HG03139 (cell line): ENCODE measurements around the gene POLR2A.

Experiments
- ATAC-seq: cut with Tn5 transposase; IDR thresholded peaks from one replicate; pipeline ENCODE4 v1.9.1; 2021; ENCODE audit not compliant: unreplicated experiment

POLR2A gene

DNA sequence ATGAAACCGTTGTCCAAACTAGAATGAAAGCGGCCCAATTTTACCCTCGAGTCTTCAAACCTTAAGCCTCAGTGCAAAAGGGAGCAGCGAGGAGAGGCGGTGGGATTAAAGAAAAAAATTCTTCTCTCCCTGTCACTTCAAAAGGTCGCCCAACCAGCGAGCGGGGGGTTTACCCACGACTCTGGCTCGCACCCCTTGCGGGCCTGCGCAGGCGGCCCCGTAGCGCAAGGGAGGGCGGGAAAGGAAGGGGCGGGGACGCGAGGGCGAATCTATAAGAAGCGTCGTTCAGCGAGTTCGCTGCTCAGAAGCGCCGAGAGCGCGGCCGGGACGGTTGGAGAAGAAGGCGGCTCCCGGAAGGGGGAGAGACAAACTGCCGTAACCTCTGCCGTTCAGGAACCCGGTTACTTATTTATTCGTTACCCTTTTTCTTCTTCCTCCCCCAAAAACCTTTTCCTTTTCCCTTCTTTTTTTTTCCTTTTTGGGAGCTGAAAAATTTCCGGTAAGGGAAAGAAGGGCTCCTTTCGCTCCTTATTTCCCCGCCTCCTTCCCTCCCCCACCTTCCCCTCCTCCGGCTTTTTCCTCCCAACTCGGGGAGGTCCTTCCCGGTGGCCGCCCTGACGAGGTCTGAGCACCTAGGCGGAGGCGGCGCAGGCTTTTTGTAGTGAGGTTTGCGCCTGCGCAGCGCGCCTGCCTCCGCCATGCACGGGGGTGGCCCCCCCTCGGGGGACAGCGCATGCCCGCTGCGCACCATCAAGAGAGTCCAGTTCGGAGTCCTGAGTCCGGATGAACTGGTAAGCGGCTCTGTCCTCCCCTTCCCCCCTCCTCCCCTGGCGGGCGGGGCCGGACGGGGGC lies at the start of gene POLR2A:
Gene POLR2A (plus strand): TSS at position 300 of the 852 bp plus-strand sequence.
- peak; percentile 50 for ATAC-seq

DNA sequence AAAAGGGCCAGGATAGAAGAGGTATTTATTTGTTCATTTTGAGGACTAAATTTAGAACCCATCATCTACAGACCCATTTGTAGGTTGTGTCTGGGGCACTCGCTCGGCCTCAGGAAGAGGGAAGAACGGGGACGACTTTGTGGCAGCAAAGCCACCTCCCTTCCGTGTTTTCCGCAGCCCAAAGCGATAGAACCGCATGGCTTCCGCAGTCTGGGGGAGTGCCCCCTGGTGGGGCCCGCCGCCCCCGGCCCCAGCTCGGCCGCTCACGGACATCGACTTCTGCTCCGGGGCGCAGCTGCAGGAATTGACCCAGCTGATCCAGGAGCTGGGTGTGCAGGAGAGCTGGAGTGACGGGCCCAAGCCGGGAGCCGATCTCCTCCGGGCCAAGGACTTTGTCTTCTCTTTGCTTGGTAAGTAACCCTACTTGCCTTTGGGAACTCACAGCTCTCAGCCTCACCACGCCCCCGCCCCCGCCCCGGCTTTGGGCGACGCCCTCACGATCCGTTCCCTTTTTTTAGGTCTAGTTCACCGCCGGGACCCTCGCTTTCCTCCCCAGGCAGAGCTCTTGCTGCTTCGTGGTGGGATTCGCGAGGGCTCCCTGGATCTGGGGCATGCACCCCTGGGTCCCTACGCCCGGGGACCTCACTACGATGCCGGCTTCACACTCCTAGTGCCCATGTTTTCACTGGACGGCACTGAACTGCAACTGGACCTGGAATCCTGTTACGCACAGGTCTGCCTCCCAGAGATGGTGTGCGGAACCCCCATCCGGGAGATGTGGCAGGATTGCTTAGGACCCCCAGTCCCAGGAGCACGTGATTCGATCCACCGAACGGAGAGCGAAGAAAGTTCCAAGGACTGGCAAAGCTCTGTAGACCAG lies 48.2 kb upstream of the POLR2A start:
- peak; percentile 20 for ATAC-seq

DNA sequence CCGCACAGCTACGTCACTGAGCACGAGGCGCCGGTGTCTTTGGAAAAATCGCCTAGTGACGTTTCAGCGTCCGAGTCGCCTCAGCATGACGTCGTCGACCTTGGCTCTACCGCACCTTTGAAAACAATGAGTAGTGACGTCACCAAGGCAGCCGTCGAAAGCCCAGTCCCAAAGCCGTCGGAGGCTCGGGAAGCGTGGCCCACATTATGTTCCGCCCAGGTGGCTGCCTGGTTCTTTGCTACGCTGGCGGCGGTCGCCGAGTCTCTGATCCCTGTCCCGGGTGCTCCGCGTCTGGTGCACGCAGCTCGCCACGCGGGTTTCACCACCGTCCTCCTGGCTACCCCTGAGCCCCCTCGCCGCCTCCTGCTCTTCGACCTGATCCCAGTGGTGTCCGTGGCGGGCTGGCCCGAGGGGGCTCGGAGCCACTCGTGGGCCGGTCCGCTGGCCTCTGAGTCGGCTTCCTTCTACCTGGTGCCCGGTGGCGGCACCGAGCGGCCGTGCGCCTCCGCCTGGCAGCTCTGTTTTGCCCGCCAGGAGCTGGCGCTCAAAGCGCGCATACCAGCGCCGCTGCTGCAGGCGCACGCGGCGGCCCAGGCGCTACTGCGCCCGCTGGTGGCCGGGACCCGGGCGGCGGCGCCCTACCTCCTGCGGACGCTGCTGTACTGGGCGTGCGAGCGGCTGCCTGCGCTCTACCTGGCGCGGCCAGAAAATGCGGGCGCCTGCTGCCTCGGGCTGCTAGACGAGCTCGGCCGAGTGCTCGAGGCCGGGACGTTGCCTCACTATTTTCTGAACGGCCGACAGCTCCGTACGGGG lies 47.4 kb upstream of the POLR2A start:
- ATAC-seq: no peak

DNA sequence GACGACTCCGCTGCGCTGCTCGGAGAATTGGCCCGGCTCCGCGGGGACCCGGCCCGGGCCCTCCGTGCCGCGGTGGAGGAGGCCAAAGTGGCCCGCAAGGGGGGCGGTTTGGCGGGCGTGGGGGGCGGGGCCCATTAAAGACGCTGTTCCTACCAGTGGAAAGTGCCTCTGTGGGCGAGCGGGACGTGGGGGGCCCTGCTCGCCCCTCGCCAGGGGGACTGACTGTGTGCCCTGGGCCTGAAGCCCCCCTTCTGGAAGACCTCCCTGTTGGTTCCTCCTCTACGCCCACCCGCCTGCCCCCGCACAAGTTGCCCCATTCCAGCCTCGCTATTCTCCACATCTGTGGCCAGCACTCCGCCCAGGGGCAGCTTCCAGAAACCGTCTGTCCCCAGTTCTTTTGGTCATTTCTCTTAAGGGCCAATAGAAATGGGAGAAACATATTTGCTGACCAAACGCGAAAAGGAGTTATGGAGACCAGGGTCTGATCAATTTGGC lies 46.8 kb upstream of the POLR2A start:
- ATAC-seq: no peak

DNA sequence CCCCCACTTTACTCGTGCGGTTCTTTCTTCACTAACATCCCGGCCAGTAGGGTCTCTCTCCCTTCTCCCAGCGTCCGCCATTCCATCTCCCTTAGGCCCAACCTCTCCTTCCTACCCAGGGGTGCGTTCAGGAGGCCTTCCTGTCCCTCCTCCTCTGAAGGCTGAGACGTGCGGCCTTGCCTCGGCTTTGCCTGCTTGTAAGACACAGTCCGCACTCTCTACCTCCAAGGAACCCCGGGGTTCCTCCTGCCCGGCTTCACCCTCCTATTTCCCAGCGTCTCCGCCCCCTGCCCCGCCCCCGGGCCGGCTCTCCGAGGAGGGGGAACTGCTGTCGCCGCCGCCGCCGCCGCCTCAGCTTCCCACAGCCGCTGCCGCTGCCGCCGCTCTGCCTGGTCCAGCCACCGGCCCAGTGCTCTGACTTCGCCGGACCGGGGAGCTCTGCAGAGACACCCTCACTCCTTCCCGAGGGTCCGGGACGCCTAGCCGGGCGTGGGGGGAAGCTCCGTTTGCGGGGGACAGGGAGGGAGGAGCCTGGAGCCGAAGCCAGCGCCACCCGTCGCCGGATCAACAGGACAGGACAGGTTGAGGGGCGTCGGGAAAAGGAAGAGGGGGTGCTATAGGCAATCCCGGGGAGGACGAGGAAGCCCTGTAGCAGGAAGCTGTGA lies 46.1 kb upstream of the POLR2A start:
- no peak for ATAC-seq

DNA sequence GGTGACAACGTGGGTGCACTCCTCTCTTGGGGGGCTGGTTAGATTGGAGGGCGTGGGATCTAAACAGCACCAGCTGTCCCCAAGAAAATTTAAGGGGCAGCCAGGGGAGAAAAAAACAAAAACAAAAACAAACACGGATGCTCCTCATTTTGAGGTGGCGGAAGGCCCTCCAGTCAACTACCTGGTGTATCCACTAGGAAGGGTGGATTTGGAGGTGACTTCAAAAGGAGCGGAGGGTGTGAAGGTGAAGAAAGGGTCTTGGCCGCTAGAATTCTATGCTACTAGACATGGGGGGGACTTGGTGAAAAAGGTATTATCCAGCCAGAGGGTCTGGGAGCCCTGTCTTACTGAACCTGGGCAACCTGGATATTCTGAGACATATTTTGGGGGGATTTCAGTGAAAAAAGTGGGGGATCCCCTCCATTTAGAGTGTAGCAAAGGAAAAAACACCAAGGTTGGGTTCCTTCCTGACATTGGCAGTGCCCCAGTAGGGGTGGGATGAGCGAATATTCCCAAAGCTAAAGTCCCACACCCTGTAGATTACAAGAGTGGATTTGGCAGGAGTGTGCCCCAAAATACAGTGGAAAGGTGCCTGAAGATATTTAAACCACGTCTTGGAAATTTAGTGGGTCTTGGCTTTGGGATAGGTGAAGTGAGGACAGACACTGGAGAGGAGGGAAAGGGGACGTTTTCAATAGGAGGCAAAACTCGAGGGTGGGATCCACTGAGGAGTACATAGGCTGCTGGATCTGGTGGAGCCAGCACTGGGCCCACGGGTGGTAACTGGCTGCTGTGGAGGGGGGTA lies 45.3 kb upstream of the POLR2A start:
- ATAC-seq: no peak

DNA sequence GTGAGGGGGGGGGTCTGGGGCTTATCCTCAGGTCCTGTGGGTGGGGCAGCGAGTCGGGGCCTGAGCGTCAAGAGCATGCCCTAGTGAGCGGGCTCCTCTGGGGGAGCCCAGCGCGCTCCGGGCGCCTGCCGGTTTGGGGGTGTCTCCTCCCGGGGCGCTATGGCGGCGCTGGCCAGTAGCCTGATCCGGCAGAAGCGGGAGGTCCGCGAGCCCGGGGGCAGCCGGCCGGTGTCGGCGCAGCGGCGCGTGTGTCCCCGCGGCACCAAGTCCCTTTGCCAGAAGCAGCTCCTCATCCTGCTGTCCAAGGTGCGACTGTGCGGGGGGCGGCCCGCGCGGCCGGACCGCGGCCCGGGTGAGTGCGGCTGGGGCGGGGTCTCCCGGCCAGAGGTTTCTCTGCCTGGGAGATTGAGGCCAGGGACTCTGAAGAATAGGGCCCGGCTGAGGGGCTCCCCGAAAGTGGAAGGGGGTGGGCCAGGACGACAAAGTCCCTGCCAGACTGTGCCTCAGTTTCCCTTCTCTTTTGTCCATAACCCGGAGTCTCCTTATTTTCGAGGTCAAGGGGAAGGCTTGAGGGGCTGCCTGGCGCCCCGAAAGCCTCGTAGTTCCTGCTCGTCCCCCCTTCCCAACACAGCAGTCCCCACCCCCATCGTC lies 44.6 kb upstream of the POLR2A start, which contains the start of gene FGF11:
Gene FGF11 (plus strand): TSS at position 51 of the 651 bp plus-strand sequence. CDS start 109 bp downstream, at position 160.
- no peak for ATAC-seq

DNA sequence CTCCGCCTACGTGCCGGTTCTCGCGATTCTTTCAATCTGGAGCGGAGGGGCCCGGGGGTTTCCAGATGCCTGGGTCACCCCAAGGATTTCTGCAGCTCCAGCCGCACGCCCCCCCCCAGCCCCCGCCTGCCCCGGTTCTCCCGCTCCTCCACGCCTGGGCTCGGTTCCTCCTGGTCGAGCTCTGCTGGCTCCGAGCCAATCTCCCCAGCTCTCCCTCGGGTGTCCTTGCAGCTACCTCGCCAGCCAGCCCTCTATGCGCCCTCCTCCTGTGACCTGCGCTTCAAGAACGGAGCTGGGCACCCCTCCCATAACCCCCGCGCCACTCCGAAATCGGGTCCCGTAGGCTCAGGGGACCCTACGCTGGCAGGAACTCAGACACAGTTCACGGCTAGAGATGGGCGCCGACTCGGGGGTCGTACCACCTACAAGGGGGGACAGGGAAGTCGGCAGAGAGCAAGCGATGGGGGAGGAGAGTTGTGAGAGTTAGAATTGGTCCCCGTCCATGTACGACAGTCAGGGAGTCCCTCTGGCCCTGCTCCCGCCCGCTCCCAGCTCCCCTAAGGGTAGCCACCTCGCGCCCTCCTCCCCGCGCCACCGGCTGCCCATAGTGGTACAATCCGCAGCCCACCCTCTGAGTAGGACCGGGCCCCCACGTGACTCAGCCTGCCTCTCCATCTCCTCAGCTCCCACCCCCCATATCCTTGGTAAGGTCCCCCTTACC lies 43.9 kb upstream of the POLR2A start:
- ATAC-seq: no peak

DNA sequence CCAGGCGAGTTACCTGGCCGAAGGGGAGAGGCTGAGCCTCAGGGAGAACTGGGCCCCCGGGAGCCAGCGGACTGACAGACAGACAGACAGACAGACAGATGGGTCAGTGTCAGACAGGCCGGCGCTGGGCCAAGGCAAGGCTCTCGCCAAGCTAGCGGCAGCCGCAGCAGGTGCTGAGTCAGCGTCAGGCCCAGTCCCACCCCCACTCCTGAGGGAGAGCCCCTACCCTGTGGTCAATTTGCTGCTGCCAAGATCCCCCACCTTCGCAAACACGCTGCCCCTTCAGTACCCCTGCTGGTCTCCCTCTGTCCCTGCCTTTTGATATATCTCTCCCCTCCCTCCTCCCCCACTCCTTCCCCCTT lies 43.4 kb upstream of the POLR2A start:
- no peak for ATAC-seq

DNA sequence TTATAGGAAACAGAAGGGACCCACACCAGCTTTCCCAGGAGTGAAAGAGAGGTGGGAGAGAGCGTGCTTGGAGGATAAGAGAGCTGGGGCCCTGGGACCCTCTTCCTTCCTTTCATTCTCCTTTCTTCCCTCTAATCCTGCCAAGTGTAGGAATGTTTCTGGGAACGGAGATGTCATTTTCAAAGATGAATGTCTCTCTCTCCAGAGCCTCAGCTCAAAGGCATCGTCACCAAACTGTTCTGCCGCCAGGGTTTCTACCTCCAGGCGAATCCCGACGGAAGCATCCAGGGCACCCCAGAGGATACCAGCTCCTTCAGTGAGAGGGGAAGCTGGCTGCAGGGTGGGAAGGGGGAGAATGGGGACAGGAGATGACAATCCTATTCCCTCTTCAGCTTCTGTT lies 42.9 kb upstream of the POLR2A start:
- ATAC-seq: no peak

DNA sequence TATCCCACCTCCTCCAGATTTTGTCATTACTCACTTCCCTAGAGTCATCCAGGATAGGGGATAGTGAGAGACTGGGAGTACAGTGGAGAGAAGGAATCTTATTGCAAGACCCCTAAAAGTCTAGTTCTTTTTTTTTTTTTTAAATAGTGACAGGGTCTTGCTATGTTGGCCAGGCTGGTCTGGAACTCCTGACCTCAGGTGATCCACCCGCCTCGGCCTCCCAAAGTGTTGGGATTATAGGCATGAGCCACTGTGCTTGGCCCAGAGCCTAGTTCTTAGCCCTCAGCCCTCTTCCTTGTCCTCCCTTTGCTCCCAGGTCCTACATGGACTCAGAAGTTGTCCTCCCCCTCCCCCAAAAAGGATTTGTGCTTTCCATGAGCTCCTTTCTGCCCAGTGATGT lies 42.0 kb upstream of the POLR2A start:
- ATAC-seq: no peak

DNA sequence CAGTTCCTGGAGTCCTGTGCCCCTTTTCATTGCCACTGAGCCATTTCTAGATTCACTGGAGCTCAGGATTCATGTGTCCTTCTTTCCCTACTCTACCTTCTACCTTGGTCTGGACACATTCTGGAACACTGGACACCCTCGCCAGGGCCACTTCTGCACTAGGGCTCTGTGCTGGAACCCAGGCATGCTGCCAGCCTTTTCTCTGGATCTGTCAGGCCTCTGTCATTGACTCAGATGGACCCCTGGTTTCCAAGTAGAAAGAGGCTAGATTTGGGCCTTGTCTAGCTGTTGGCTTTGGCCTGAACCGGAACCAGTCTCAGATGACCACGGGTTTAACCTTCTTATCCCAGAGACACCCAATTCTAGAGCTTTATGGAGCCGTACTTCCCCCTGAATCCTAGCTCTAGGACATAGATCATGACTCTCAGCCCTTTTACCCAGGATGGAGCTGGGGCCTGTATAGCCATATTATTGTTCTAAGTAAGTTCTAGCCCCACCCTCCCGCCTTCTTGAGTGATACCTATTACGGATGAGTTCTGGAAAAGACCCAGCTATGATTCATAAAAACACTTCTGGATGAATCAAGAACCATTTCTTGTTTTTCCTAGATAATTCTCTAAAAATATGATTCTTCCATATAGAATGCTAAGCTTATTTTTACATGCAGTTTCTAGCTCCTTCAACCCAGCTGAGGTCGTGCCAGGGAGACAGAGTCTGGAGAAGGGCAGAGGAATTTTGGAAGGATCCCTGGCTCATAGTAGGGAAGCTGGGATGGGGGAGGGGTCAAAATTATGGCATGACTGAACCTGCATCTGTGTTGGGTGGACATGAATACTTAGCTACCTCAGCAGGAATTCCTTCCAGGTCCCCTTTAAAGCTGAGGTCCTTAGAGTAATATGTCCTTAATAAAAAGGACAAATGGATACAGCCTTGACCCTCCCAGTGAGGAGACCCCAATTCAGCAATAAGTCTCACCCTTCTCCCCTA lies 40.4 kb upstream of the POLR2A start:
- ATAC-seq: no peak

DNA sequence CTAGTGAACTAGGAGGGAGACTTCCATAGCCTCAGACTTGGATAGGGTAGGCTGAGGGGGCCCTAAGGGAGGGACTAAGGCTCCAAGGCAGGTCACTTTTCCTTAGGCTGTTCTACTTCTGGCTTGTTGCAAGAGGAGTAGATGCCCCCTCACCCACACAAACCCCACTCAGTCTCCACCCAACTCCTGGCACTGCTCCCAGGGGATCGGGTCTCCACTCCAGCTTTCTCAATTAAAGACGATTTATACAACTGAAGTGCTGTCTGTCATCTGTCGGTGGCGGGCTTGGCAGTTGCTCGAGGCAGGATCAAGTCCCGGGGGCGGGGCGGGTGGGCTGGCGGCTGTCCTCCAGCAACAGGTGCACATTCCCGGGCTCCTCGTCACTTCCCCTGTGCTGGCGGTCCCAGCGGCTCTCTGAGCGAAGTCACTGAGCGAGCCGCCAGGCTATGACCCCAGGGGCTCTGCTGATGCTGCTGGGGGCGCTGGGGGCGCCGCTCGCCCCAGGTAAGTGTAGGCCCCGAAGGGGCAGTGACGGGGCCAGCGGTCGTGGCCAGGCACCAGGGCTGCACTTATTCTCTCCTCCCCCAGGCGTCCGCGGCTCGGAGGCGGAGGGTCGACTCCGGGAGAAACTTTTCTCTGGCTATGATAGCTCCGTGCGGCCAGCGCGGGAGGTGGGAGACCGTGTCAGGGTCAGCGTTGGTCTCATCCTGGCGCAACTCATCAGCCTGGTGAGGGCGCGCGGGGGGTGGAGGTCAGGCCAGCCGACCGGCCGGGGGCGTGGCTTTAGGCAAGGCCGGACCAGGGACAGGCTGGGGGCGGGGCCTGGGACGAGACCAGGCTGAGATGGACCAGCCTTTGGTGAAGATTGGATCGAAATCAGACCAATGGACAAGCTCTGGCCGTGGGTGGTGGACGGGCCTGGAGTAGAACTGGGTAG lies 39.2 kb upstream of the POLR2A start, which contains the start of gene CHRNB1:
Gene CHRNB1 (plus strand): TSS at position 380 of the 937 bp plus-strand sequence. CDS start 67 bp downstream, at position 447.
- no peak for ATAC-seq

DNA sequence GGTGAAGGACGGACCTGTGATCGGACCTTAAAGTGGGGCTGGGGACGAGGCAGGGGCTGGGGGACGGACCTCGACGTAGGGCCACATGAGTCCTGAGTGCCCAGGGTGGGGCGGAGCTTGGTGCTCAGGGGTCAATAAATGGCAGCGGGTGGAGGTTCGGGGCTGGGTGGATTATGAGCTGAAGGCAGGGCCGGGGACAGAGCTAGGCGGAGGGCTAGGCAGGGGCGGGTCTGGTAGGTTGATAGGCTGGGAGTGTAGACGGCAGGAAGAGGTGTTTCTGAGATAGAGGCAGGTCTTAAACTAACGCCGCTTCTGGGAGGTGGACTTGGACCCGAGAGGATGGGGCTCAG lies 38.6 kb upstream of the POLR2A start:
- no peak for ATAC-seq

DNA sequence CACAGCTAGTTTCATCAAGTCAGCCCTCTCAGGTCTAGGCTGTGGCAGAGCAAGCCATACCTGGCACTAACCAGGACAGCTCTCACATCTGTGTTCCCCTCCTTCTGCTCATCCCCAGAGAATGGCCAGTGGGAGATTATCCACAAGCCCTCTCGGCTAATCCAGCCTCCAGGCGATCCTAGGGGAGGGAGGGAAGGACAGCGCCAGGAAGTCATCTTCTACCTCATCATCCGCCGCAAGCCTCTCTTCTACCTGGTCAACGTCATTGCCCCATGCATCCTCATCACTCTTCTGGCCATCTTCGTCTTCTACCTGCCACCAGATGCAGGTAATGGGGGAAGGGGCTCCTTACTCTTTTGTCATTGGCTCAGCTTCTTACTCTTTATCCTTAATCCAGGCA lies 35.7 kb upstream of the POLR2A start:
- no peak for ATAC-seq

DNA sequence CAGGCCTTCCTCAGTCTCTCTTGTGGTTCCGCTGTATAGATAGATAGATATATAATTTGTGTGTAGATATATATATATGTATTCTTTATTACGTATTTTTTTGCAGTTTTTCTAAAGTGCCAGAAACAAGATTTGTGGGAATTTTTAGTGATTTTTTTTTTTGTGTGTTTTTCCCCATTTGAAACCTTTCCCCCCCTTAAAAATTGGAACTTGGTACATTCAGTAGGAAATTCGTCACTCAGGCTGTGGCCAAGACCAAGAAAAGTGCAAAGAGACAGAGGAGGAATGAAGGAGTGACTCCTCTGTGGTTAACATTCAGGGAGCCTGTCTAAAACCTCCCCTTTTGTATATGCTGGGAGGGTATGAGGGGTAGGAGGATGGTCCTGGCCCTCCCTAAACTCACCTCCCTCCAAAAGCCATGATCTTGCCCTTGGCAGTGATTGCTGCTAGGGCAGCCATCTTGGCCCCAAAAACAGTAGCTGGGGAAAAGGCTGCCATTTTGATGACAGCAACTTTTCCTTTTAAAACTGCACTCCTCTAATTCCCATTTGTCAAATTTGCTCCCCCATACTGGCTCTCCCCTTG lies 24.1 kb upstream of the POLR2A start:
- no peak for ATAC-seq
